HG03095 (cell line): ENCODE results near the gene ZFC3H1.

Experiments used
- ATAC-seq: cut with Tn5 transposase; IDR thresholded peaks from one replicate; pipeline ENCODE4 v1.9.1; 2021; ENCODE audit warnings: moderate library complexity; ENCODE audit not compliant: unreplicated experiment

The ZFC3H1 gene

DNA sequence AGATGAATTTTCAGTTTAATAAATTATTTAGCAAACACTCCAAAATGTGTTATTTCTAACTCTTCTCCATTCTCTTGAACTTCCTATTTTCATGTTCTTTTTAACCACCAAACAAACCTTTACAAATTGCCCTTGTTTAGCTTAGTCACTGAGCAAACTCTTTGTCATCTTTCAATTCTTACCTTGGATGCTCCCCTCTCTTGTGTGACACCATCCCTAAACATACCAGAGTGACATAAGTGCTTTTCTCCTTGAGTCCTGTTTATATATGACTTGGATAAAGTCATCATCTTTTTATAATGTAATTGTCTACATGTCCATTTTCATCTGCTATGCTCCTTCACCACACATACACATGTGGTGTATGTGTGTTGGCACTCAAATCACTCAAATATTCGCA lies 18.8 kb upstream of the ZFC3H1 start:
- no peak for ATAC-seq

DNA sequence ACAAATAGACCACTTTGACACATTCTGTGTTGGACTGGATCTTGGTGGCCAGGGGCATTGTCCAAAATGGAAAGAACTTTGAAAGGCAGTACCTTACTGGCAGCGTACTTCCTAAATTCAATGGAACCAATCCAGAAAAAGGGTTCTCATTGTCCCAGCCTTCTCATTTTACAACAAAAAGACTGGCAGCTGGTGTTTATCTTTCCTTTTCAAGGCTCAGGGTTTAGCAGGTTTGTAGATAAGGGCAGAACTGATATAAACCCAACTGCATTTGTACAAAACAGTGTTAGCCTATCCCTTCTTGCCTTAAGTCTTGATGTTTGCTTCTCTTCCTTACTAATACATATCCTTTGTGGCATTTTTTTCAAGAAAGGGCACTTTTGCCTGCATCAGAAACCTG lies 8.2 kb upstream of the ZFC3H1 start:
- no peak for ATAC-seq

DNA sequence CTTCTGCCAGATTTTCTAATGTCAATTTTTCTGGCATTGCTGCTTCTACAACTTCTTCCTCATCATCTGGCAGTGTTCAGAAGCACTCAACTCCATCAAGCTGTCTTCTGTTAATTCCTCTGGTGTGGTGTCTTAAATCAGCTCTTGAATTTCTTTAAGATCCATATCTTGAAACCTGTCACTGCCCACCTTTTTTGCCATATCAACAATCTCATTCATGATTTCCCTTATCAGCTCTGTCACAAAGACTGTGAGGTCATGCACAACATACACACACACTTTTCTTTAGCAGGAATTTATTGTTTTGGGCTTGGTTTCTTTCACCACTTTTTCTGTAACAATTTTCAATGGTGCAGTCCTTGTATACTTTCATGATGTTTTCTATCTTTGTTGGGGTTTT lies 7.7 kb upstream of the ZFC3H1 start:
- no peak for ATAC-seq

DNA sequence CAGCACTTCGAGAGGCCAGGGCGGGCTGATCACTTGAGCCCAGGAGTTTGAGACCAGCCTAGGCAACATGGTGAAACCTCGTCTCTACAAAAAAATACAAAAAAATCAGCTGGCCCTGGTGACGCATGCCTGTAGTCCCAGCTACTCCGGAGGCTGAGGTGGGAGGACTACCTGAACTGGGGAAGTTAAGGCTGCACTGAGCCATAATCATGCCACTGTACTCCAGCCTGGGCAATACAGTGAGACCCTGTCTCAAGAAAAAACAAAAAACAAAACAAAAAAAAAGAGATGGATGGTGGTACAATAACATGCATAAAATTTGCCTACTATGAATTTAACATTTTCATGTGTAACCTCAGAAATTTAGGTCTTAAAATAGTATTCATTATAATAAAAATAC lies 2.6 kb upstream of the ZFC3H1 start:
- no peak for ATAC-seq

DNA sequence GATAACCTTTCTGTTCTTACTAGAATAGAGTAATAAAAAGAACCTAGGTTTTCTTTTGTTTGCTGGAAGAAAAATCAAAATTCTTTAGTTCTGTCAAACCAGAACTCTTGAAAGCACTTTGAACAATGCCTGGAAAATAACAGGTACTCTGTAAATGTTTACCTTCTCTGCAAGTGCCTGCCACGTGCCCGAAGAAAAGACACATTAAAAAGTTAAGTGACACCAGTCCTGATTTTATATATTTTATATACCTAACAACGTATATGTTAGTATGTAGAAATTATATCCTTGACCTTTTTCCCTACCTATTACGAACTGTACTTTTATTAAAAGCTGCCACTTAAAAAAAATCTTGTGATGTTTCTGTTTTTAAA lies 1.4 kb upstream of the ZFC3H1 start:
- ATAC-seq: no peak

DNA sequence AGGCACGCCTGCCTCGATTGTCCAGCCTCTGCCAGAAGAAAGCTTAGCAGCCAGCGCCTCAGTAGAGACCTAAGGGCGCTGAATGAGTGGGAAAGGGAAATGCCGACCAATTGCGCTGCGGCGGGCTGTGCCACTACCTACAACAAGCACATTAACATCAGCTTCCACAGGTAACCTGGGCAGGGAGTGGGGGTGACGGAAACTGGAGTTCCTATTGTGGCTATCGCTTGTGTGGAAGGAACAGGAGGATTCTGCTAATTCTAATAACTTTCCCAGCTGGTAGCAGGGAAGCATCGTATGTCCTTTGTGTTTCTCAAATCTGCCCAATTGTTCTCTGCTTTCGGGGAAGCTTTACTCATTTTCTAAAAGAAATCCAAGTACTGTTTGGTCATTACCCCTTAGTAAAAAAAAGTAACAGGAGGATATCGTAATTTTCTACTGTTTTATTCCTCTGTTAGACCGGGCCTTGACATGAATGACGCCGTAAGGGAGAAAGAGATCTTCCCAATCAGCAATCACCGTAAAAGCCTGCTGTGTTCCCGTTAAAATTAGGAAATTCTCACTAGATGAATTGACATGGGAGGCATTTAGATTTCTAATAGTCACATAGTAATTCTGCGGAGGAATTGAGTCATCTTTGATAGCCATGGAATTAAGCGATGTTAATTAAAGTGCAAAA lies 902 bp upstream of the ZFC3H1 start:
- ATAC-seq: peak; percentile 7

DNA sequence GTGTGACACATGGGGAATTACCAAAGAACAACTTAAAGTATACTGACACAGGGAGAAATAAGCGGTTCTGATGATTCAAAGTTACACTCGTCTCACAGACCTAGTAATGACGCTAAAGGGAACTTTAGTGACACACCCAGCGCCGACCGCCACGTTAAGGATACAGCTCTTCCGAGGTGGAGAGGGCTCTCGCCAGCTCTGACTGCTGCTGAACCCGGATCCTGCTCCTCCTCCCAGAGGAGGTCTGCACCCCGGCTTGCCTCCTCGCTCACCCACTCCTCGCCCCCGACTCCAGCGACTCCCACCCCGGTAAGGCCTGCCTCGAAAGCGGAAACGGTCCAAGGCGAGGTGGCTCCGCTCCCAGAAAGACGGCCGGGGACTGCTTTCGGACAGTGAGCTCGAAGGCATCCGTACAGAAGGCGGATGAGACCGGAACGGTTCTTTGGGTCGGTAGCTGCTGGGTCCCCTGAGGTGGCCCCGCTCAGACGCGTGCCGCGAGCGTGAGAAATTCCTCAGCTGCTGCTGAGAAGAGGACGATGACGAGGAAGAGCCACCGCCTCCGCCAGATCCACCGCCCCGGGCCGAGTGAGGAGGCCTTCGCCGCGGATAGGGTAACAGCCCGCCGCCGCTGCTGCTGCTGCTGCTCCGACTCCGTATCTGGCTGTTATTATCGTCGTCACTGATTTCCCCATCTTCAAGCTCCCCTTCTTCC lies 643 bp downstream of the ZFC3H1 start:
- ATAC-seq: peak; percentile 22

DNA sequence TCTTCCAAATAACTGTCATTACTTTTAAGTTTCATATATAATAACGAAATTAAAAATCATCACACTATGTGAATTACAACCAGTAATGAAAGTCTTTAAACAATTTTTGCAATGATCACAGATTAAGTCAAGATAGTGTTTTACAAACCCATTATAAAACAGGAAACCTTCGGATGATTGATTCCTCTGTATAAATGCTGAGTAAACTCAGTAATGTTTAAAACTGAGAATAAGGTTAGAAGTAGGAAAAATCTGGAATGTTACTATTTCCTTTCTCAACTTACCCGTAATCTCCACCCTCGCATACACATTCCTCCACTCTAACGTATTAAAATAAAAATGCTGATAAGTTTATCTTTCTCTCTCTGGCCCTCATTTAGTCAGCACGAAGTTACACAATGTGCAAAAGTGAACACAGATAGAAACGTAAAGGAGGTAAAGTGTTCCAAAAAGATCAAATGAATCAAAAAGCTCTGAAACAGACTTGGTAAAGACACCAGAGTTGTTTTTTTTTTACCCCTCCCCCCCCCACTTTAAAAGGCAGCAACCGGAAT lies 1.6 kb downstream of the ZFC3H1 start:
- no peak for ATAC-seq

DNA sequence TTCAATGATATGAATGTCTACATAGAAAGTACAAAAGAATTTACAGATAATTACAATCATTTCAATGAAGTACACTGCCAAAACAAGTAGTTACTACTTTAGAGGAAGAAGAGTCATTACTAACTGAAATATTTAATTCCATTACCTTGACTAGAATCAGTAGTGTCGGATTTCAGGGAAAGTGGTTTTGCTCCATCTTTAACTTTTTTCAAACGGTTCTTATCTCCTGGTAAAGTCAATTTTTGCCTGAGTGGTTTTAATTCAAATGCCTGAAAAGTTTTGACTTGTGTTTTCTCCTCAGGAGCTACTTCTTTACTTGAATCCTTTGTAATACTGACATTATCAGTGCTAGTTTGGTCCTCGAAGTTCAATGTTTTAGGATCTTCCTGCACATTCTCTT lies 6.9 kb downstream of the ZFC3H1 start:
- ATAC-seq: no peak

DNA sequence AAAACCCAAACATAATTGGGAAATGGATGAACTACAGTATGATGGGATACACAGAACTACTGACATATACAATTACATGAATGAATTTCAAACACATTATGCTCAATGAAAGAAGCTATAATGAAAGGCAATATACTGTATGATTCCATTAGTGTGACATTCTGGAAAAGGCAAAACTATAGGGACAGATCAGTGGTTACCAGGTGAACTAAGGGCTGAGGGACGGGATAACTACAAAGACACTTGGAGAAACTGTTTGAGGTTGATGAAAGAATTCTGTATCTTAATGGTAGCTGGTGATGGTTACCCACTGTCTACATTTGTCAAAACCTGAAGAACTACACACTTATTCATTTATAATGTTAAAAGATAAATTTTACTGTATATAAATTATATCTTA lies 7.7 kb downstream of the ZFC3H1 start:
- ATAC-seq: no peak

DNA sequence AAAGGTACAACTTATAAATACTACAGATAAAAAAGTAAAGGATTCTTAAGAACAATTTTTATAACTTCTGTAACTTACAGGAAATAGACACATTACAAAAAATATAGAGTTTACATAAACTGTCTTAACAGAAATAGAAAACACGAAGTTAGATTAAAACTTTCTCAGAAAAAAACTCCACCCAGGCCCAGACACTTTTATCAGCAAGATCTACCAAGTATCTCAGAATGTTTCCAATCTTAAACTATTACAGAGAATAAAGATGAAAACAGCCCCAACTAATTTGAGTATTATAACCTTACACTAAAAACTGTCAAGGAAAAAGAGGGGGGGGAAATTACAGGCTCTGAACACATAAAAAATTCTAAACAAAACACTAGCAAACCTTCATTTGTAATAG lies 8.2 kb downstream of the ZFC3H1 start:
- ATAC-seq: no peak

DNA sequence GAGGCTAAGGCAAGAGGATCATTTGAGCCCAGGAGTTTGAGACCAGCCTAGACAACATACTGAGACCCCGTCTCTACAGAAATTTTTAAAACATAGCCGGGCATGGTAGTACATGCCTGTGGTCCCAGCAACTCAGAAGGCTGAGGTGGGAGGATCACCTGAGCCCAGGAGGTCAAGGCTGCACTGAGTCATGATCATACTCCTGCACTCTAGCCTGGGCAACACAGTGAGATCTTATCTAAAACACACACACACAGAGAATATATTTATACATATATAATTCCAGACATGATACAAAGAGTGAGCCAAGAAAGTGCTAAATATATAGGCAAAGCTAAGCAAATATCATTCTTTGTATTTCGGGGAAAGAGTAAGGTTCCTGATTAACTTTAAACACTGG lies 9.4 kb downstream of the ZFC3H1 start:
- ATAC-seq: no peak

DNA sequence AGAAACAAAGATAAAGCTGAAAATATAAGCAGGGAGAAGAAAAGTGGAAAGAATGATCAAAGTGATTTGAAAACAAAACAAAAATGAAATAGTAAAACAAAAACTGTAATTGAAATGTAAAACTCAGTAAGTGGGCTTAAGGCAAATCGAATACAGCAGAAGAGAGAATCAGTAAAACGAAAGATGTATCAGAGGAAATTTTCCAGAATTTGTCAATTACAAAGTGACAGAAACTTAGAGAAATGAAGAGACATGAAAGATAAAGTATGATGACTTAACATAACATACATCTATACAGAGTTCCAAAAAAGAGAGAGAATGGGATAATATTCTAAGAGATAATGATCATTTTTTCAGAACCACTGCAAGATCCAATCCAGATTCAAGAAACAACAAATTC lies 10.5 kb downstream of the ZFC3H1 start:
- no peak for ATAC-seq

DNA sequence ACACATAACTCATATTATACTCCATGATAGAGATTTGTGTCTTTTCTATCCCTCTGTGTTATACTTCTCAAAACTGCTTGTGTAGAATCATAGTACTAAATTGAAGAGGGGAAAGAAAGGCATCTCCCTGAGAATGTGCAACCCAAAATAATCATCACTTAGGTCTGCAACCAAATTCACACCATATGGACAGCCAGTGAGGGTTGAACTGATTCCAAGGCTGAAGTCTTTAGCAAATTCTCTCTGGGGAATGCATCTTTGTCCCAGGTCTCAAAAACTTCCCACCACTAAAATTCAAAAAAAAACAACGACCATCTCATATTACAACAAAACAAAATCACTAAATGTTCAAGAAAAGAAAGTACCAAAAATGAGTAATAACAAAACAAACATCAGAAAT lies 11.0 kb downstream of the ZFC3H1 start:
- ATAC-seq: no peak

DNA sequence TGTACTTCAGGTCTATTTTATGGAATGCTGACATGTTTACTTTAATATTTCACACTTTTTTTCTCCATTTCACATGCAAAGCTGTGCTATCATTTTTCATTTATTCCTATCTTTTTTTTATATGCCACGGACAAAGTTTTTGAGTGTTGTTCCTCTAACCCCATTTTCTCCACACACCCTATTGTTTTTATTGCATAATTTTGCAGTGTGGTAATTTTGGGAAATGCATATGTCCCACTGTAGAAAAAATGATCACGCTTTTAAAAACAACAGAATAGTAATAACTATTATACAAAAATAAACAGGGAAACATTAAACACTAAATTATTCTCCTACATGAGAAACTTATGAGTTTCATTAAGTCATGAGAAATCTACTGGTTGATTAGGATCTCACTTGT lies 14.2 kb downstream of the ZFC3H1 start:
- no peak for ATAC-seq

DNA sequence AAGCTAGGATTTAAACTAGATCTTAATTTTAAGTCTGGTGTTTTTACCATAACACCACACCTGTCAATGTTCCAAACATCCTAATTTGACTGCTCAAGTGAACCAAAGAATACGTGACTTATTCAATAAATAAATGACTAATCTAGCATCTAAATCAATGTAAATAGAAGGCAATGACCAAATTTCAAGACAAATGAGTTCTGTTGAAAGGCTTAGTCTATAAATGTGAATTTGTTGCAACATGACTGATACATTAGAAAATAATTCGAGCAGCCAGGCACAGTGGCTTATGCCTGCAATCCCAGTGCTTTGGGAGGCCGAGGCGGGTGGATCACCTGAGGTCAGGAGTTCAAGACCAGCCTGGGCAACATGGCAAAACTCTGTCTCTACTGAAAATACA lies 15.1 kb downstream of the ZFC3H1 start:
- ATAC-seq: no peak

DNA sequence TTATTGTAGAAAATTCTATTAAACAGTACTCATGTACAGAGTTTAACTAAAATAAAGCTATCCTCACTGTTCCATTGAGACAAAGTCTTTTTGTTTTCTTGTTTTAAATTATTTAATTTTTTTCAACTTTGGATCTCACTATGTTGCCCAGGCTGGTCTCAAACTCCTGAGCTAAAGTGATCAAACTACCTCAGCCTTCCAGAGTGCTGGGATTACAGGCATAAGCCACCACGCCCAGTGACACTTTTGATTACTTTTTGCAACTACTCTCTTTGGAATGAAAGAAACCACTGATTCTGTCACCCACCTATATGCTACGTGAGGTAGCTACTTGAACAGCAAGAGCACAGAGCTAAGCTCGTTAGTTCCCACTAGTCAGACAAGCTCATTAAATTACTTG lies 17.1 kb downstream of the ZFC3H1 start:
- ATAC-seq: no peak

DNA sequence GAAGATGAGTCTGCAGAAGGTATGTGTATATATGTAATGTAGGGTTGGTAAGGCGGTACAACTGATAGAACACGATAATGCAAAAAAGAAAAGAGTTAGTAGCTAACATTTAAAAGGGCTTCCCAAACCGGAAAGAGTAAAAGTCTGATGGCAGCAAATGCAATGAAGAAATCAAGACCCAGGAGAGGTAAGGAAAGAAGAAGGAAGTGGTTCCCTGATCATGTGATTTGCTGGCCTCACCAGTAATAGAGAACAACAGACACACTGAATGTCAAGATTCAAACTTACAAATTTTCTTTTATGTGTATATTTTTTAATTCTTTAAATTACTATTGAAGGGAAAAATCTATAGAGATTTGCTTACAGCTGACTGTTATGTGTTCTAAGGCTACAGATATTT lies 18.4 kb downstream of the ZFC3H1 start:
- ATAC-seq: no peak

DNA sequence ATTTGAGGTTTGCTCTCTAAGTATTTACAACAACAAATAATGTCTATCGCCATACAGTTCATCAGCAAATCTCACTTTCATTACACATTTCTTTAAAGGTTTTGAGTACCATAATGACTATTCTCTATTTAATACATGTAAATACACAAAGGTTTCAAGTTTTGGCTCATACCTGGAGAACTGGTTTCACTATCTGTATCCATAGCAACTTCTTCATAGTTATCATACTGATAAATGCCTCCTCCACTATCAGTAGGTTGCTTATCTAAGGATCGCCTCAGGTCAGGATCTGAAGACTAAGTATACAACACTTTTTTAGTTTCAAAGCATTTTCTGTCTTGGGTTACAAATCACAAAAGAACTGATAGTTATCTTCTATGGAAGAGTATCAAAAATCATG lies 21.4 kb downstream of the ZFC3H1 start:
- no peak for ATAC-seq

DNA sequence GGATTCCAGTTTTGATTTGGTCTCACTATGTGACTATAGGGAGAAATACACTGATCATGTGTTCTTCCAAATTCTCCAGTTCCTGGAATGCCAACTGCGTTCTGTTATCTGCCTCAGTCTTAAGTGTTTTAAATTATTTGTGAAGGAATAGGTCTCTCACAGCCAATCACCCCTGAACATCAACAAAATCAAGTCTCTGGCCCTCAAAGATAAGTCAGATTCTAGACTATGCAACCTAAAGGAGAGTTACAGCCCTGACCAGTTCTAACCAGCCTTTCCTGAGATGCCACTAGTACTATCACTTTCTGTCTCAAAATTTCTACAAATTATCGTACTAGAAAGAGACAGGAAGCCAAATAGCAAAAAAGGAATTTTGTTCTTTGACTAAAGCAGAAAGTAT lies 22.3 kb downstream of the ZFC3H1 start:
- ATAC-seq: no peak

DNA sequence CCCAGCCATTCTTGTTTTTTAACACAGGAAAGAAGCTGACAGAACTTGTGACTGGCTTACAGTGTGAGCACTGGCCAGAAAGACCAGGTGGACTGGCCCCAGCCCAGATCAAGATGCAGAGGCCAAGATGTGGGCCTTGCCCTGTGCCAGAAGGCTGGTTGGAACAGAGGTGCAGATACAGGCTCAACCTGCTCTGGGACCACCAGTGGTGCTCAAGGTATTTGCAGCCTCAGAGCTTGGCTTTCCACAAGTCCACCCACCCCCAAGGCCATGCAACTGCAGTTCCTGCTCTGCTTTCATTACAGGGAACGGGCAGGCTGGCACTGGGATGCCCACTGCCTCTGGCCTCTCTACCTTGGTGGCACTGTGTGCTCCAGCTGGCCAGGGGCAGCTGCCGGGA lies 23.3 kb downstream of the ZFC3H1 start:
- no peak for ATAC-seq

DNA sequence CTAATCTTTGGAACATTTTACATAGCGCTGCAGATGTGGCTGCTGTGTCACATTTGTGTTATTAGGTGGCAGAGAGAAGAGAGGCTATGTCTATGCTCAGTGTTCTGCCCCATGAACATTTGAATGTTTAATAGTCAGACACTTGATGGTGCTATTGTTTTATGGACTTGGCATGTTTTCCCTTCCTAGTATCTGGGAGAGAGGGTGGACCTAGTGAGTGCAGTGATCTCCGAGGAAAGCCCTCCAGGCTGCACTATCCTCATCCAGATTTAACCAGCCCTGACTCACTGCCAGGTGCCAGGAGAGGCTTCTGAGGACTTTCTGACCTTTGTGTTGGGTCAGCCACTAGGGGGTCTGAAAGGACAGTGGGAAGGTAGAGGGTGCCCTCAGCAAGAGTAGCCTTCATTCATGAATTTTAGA lies 24.3 kb downstream of the ZFC3H1 start:
- ATAC-seq: no peak

DNA sequence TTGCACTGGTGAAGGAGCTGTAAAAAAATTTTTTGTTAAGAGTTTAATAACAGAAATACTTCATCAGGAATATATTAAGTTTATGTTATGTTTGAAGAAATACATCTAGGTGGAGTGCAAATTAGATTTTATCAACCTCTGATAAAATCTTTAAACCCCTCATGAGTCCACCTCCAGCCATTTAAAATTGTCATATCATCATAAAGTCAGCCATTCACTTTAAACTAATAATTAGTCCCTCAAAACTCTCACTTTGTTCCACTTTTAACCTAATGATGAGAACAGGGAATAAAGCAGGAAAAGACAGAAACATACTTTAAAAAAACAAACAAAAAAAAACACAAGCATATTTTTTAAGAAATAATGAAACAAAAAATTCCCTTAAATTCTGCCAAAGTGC lies 25.1 kb downstream of the ZFC3H1 start:
- no peak for ATAC-seq
